ENCODE measurements around the gene MRAP.

Gene MRAP

DNA sequence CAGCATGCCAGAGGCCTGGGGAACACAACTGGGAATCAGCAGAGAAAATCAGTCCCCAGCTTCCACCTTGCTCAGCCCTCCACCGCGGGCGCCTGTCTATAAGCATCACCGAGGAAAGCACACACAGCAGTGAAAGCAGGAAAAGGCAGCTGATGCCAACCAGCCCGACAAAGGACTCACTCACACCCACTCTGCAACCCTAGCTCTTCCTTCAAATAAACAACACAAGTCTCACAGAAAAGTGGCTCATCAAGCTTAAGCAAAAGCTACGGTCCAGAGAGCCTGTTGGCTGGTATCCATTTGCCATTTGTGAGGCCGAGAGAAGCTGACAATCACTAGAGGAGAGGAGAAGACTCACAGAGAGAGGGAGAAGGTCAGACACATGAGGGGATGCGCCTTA is 27.1 kb downstream of the MRAP start:
- no peak for DNase-seq

GRCh38 chr21:32328595-32328994 is 29.9 kb downstream of the MRAP start:
- no peak for DNase-seq

GRCh38 chr21:32329331-32329730 is 30.7 kb downstream of the MRAP start:
- no peak for DNase-seq

DNA sequence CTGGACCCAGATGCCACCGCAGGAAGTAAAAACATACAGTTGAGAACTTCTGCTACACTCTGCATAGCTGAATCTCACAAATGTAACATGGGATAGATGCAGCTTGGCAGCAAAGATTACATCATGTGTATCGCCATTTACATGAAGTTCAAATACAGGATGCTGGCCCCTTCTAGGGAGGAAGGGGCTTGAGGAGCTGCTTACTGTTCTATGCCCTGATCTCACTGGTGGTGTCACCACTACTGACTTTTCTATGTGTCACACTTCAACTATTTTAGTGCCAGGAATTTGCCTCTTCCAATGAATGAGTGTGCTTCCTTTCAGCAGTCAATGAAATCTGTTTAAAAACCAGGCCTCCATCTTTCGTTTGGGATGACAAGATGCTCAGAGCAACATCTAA is 31.1 kb downstream of the MRAP start:
- DNase-seq: no peak

GRCh38 chr21:32330784-32331311 is 32.2 kb downstream of the MRAP start:
- no peak for DNase-seq

GRCh38 chr21:32331444-32332305 is 33.0 kb downstream of the MRAP start:
- DNase-seq: no peak

- no peak for DNase-seq
Observed at GRCh38 chr21:32332463-32332951, 33.9 kb downstream of the MRAP start.

GRCh38 chr21:32333953-32334673 is 35.5 kb downstream of the MRAP start:
- DNase-seq: no peak

DNA sequence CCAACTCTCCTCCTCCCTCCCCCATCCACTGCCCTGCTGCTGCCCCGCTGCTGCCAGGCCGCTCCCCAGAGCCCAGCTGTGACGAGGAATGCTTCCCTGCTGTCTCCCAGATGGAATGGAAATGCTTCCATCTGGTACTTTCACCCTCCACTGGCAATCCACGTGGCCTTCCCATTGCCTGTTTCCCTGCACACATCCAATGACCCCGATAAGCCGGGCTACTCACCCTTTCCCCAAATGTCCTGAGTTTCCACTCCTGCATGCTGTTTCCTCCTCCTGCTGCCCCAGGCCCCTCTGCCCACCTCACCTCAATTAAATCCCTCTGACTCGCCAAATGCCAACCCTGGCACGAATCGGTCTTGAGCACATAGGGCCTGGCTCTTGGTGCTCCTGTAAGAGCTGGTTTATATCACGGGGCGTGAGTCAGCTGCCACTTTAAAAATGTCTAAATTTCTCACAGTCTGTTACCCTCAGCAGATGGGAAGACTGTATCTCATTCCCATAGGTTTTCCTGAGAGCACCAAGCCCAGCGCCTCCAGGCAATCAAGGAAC is 36.4 kb downstream of the MRAP start:
- no peak for DNase-seq

- no peak for DNase-seq
Observed at GRCh38 chr21:32335601-32336575, 37.2 kb downstream of the MRAP start.

DNA sequence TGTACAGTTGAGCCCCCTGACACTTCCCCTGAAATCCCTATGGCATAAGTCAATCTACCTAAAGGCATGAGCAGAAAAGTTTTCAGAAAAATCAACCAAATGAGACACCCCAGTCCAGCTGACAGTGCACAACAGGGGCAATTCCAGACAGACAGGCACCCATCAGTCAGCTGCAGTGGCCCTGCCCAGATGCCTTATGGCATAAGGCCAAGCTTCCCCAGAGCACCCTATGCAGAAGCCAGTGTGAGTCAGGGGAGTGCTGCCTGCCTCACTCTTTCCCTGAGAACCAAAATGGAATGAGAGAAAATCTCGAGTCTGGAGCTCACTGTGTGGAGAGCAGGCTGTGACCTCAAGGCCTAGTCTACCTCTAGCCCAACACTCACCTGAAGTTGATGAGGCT is 38.1 kb downstream of the MRAP start:
- no peak for DNase-seq

DNA sequence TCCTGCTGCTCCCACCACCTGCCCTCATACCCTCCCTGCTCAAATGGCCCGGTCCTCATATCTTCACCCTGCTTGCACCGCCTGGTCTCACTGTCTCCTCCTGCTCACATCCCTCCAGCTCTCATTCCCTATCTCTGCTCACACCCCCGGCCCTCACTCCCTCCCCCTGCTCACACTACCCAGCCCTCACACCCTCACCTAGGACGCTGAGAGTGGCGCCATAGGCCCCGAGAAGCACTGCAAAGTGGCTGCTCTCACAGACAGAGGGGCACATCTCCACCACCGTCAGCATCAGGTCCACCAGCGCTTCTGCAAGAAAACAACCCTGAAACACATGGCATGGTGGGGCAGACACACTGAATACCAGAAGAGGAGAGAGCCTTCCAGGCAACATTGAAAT is 38.6 kb downstream of the MRAP start:
- no peak for DNase-seq

DNA sequence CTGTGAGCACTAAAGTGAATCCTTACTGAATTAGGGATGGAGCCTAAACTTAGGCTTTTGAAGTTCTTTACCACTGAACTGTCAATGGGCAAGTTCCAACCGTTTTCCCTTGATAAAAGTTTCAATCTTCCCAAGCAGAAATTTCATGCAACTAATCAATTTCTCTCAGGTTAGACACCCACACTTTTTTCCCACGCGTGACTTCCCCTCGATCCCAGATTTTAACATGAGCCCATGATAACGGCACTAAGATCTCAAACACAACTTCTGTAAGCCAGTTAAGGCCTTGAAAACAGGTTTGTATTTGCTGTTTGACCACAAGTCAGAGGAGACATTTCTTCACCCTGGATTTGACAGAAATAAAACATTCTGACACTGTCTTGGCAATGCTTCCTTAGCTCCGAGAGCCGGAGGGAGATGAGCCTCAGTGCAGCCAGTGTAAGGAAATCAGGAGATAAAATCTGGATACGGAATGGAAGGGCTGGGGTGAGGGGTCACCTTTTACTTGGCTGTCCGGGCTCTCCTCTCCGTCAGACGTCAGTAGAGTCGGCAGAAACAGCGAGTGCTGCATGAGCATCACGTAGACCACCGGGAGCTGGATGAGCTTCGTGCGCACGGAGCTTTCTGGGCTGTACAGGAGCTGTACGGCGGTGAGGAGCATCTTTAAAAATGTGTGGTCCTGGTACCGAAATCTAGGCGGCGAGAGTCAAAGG is 39.7 kb downstream of the MRAP start:
- DNase-seq: no peak

DNA sequence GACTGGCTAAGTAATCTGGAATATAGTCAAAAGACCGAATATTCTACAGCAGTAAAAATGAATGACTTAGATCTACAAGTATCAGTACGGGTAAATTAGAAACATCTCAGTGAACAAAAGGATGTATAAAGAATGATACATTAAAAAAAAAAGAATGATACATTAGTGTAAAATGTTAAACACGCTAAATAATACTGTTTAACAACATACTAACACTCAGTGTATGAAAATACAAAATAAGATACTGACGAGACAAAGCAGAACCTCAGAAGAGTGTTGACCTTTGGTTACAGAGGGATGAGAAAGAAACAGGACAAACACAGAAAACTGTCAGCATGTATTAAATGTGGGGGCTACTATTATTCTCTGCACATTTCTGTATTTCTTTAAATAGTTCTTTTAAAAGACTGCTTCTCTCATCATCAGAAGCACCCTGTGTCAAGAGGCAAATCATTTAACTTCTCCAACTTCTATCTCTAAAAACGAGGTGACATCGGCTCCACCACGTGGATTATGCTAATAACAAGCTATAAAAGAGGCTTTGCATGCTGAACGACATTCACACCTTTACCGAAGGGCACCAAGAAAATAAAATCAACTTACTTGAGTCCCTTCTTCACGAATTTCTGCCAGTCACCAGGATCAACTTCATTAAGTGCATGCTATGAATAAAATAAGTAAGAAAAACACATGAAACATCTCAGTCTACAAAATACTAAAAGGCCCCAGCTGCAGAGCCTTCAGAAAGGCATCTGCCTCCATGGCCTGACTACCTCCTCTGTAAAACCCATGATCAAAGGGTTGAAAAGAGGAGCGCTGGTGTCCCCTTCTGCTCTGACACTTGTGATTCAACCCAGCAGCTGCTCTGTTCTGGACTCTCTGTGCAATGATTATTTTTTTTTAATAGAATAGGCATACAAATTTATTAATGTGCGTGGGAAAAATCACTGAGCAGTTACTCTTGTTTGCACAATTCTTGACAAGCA is 42.5 kb downstream of the MRAP start:
- DNase-seq: no peak

DNA sequence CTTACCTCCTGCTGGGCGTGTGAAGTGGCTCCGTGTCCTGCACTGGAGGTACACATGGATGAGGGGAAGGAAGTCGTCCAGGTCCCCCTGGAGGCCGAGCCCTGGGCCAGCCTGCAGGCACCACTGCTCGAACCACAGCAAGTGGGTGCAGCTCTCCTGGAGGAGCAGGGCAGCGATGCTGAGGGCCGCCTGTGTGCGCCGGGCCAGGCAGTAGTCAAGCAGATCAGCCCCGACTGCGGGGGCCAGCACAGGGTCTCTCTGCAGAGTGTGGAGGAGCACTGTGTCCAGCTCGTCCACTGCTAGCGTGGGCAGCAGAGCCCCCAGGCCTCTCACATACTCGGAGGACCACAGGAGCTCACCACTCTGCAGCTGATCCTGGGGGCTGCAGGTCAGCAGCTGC is 48.3 kb downstream of the MRAP start:
- DNase-seq: no peak

DNA sequence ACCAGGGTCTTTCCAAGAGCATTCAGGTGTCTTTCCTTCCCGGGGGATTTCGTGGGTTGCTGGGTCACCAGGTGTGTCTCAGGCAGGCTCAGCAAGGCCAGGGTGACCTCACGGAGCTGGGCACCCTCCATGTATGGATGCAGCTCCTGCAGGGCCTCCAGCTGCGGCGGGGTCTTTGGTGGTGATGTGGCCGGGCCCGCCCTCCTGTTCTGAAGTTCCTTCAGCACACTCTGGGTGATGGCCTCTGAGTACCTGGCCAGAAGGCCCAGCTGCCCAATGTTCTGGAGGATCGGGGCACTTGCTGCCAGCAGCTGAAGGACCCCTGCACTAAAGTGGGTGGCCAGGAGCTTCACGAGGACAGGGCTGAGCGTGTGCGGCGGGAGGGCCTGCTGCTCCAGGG is 48.7 kb downstream of the MRAP start:
- no peak for DNase-seq

DNA sequence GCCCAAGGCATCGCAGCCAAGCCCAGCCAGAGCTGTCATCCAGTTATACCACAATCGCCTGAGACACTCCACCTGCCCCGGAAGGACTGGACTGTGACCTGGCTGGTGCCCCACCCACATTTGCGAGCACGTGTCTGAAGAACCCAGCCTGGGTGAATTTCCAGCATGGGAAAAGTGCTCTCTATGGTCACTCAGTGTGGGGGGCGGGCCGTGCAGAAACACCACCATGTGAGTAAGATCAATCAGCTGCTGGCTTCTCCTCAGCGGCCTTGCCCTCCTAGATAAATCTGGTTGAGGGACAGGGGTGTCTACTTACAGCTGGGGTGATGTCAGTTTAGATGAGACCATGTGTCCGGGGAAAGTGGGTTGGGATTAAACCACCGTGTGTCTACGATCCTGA is 49.3 kb downstream of the MRAP start:
- DNase-seq: no peak

DNA sequence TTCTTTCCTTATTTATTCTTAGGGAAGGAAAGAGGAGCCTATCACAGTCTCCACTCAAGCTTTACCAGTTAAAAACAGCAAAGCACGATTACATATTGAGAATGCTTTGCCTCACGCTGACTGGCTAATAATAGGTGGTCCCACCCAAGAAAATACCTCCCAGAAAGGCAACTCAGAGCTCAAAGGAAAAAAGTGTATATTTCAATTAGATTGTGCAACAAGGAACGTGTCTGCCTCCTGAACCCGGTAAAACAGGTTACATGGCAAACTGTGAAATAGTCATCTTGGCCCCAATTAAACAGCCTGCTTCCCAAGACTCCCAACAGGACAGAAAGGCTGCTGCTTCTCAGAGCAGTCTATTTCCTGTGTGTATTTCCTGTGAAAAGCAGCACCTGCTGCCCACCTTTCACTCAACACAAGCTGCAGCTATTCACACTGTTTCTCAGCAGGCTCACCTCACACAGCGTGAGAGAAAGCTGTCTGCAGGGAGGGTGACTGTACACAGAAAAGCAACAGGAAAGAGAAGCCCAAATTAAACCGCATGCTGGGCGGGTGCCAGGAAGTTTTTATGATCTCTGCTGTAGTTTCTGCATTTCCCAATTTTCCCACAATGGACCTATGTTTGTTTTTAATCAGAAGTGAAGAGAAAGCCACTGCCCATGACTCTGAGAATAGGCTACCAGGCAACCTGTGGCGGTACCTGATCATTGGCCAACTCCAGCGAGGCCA is 50.1 kb downstream of the MRAP start:
- no peak for DNase-seq

GRCh38 chr21:32349333-32349944 is 50.8 kb downstream of the MRAP start:
- no peak for DNase-seq

Data from T1000 (cell line).